22Rv1 (cell line): ENCODE measurements around the gene GRAMD1B.

Source experiments
- H3K27ac ChIP-seq: fragments of 450-650 bp; 2 replicates; pipeline ENCODE4 v1.5.1; 2017
- CTCF ChIP-seq: fragments of 450-650 bp; IDR thresholded peaks from 2 replicates; pipeline ENCODE4 v1.5.1; 2017; ENCODE audit warnings: mild to moderate bottlenecking
- ZFX ChIP-seq: fragments of 450-650 bp; IDR thresholded peaks from 2 replicates; pipeline ENCODE4 v1.6.1; 2017; ENCODE audit warnings: antibody characterized with exemption, borderline replicate concordance

GRAMD1B gene

GRCh38 chr11:123587044-123587443 lies 157.0 kb downstream of the GRAMD1B start:
- TF ChIP-seq CTCF (no peak), ZFX (no peak)
- no peak overlapping the region for H3K27ac ChIP-seq

- TF ChIP-seq CTCF = no peak
- no peak for TF ChIP-seq ZFX
These were observed 157.5 kb downstream of the GRAMD1B start for GRCh38 chr11:123587559-123587958.

GRCh38 chr11:123588117-123588863 lies 158.2 kb downstream of the GRAMD1B start:
- TF ChIP-seq CTCF (no peak), ZFX (no peak)
- no peak overlapping the region for H3K27ac ChIP-seq

More at GRCh38 chr11:123587559-123587958, 157.5 kb downstream of the GRAMD1B start:
- H3K27ac ChIP-seq = no peak overlapping the region

- H3K27ac ChIP-seq = no peak overlapping the region
- TF ChIP-seq ZFX = no peak
- no peak for TF ChIP-seq CTCF
These were observed 158.8 kb downstream of the GRAMD1B start for GRCh38 chr11:123588864-123589262.

GRCh38 chr11:123590296-123590912 lies 160.3 kb downstream of the GRAMD1B start:
- no peak for TF ChIP-seq ZFX
- TF ChIP-seq CTCF = no peak
- no peak overlapping the region for H3K27ac ChIP-seq

GRCh38 chr11:123593570-123593969 lies 163.5 kb downstream of the GRAMD1B start:
- no peak overlapping the region for H3K27ac ChIP-seq
- TF ChIP-seq ZFX (no peak), CTCF (no peak)

- no peak overlapping the region for H3K27ac ChIP-seq
These were observed 164.3 kb downstream of the GRAMD1B start for GRCh38 chr11:123594188-123594901.

More at GRCh38 chr11:123594188-123594901, 164.3 kb downstream of the GRAMD1B start:
- TF ChIP-seq ZFX = no peak
- TF ChIP-seq CTCF = no peak
